NCI-H2171 treated with DMSO at 0.1 percent for 48 hours (cell line): ENCODE results near the gene EYA4.

Source experiments
- DNase-seq: peaks from one replicate; lab custom pipeline; 2025; lab: John Stamatoyannopoulos, UW

The EYA4 gene

GRCh38 chr6:133404151-133404550, 163.0 kb downstream of the EYA4 start:
- no peak for DNase-seq

- DNase-seq: no peak
Observed at GRCh38 chr6:133404728-133405127, 163.6 kb downstream of the EYA4 start.

- DNase-seq: no peak
Observed at GRCh38 chr6:133407320-133408100, 166.4 kb downstream of the EYA4 start.

GRCh38 chr6:133408132-133408531, 167.0 kb downstream of the EYA4 start:
- DNase-seq: no peak

- no peak for DNase-seq
Observed at GRCh38 chr6:133408543-133408942, 167.4 kb downstream of the EYA4 start.

- DNase-seq: no peak
Observed at GRCh38 chr6:133410638-133411435, 169.7 kb downstream of the EYA4 start.

- DNase-seq: no peak
Observed at GRCh38 chr6:133411757-133412156, 170.6 kb downstream of the EYA4 start.

GRCh38 chr6:133415262-133415661, 174.1 kb downstream of the EYA4 start:
- no peak for DNase-seq

GRCh38 chr6:133418108-133418507, 177.0 kb downstream of the EYA4 start:
- no peak for DNase-seq

- DNase-seq: no peak
Observed at GRCh38 chr6:133423242-133423641, 182.1 kb downstream of the EYA4 start.

GRCh38 chr6:133424359-133424758, 183.2 kb downstream of the EYA4 start:
- no peak for DNase-seq

GRCh38 chr6:133426038-133426437, 184.9 kb downstream of the EYA4 start:
- DNase-seq: no peak

- no peak for DNase-seq
Observed at GRCh38 chr6:133428295-133428694, 187.1 kb downstream of the EYA4 start.

- DNase-seq: no peak
Observed at GRCh38 chr6:133430530-133430929, 189.4 kb downstream of the EYA4 start.

GRCh38 chr6:133431031-133431430, 189.9 kb downstream of the EYA4 start:
- DNase-seq: no peak

- DNase-seq: peak; percentile 85
Observed at GRCh38 chr6:133432021-133432989, 191.1 kb downstream of the EYA4 start.

- no peak for DNase-seq
Observed at GRCh38 chr6:133435065-133435728, 194.0 kb downstream of the EYA4 start.

- no peak for DNase-seq
Observed at GRCh38 chr6:133436652-133437051, 195.5 kb downstream of the EYA4 start.

- DNase-seq: no peak
Observed at GRCh38 chr6:133441491-133441890, 200.3 kb downstream of the EYA4 start.

- DNase-seq: no peak
Observed at GRCh38 chr6:133446789-133447188, 205.6 kb downstream of the EYA4 start.

- DNase-seq: no peak
Observed at GRCh38 chr6:133447924-133448323, 206.8 kb downstream of the EYA4 start.

- DNase-seq: no peak
Observed at GRCh38 chr6:133456439-133456838, 215.3 kb downstream of the EYA4 start.
